ENCODE results near the gene VPS13D.

DNA sequence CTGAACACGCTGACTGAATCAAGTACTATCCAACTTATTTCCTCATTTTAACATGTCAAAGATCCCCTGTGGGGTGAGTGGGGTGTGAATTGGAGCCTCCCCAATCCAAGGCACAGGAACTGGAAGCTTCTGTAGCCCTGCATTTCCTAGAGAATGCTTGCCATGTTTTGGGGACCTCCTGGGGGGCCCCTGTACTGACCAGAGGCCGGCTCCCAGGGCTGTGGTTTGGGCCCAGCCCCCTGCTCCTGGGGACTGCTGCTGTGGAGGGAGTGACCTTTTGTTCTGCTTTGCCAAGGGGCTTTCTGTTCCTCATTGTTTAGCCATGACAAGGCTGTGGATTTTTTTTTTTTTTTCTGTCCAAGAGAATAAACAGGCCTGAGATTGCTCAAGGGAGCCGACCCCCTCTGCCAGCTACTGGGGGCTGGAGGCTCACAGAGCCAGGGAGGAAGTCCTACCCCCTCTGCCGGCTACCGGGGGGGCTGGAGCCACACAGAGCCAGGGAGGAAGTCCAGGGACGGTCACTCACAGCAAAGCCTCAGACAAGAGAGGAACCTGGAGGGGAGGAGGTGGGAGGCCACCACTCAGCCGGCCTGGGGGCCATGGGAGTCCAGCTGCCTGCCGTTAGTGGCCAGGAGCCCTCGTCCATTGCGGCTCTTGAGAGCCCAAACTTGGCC is 45.7 kb upstream of the VPS13D start:
- TF ChIP-seq SIN3A (IDR thresholded peaks at IDR 0.05; ENCODE audit: low read depth): no peak
- TF ChIP-seq EGR1 (IDR thresholded peaks at IDR 0.05; ENCODE audit: low read depth): no peak
- no peak for TF ChIP-seq EZH2 (IDR thresholded peaks at IDR 0.05)
- TF ChIP-seq, protein P1, sequence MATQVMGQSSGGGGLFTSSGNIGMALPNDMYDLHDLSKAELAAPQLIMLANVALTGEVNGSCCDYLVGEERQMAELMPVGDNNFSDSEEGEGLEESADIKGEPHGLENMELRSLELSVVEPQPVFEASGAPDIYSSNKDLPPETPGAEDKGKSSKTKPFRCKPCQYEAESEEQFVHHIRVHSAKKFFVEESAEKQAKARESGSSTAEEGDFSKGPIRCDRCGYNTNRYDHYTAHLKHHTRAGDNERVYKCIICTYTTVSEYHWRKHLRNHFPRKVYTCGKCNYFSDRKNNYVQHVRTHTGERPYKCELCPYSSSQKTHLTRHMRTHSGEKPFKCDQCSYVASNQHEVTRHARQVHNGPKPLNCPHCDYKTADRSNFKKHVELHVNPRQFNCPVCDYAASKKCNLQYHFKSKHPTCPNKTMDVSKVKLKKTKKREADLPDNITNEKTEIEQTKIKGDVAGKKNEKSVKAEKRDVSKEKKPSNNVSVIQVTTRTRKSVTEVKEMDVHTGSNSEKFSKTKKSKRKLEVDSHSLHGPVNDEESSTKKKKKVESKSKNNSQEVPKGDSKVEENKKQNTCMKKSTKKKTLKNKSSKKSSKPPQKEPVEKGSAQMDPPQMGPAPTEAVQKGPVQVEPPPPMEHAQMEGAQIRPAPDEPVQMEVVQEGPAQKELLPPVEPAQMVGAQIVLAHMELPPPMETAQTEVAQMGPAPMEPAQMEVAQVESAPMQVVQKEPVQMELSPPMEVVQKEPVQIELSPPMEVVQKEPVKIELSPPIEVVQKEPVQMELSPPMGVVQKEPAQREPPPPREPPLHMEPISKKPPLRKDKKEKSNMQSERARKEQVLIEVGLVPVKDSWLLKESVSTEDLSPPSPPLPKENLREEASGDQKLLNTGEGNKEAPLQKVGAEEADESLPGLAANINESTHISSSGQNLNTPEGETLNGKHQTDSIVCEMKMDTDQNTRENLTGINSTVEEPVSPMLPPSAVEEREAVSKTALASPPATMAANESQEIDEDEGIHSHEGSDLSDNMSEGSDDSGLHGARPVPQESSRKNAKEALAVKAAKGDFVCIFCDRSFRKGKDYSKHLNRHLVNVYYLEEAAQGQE (IDR thresholded peaks at IDR 0.05; ENCODE audit: low read depth): no peak
- TF ChIP-seq, protein P2, sequence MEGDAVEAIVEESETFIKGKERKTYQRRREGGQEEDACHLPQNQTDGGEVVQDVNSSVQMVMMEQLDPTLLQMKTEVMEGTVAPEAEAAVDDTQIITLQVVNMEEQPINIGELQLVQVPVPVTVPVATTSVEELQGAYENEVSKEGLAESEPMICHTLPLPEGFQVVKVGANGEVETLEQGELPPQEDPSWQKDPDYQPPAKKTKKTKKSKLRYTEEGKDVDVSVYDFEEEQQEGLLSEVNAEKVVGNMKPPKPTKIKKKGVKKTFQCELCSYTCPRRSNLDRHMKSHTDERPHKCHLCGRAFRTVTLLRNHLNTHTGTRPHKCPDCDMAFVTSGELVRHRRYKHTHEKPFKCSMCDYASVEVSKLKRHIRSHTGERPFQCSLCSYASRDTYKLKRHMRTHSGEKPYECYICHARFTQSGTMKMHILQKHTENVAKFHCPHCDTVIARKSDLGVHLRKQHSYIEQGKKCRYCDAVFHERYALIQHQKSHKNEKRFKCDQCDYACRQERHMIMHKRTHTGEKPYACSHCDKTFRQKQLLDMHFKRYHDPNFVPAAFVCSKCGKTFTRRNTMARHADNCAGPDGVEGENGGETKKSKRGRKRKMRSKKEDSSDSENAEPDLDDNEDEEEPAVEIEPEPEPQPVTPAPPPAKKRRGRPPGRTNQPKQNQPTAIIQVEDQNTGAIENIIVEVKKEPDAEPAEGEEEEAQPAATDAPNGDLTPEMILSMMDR (IDR thresholded peaks at IDR 0.05 in 2 of 3, conservative IDR thresholded peaks at IDR 0.05 in 1 of 3; ENCODE audit: borderline replicate concordance in 1 of 3, insufficient read depth in 1 of 3, low read depth in 2 of 3, low read length in 2 of 3): no peak

Measured in HCT116 (cell line).